ENCODE data around the gene FBXO34. TPM values are rescaled to one million over a fixed set of nuclear protein-coding genes. Genes with fewer than 3 reads are reported as not detected.

The FBXO34 gene
- total and polyA plus RNA-seq, 10 of the 15 experiments (the other 5 are each of a cell fraction or from before 2014, with no cell fraction given), result 5.6 to 22.8 (median 17.6) TPM

DNA sequence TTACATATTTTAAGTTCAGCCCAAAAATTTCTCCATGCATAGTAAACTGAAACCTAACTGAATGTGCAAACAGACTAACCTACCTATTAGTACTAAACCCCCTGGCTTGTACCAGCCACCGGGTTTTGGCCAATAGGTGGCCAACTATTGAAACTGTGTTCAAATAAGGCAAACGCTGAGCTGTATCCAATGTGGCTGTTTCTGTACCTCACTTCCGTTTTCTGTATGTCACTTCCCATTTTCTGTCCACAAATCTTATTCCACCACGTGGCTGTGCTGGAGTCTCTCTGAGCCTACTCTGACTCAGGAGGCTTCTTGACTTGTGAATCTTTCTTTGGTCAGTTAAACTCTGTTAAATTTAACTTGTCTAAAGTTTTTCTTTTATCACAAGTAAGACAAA, 6.0 kb upstream of the FBXO34 start (continued):
- TF ChIP-seq, protein P1, sequence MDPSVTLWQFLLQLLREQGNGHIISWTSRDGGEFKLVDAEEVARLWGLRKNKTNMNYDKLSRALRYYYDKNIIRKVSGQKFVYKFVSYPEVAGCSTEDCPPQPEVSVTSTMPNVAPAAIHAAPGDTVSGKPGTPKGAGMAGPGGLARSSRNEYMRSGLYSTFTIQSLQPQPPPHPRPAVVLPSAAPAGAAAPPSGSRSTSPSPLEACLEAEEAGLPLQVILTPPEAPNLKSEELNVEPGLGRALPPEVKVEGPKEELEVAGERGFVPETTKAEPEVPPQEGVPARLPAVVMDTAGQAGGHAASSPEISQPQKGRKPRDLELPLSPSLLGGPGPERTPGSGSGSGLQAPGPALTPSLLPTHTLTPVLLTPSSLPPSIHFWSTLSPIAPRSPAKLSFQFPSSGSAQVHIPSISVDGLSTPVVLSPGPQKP (IDR thresholded peaks at IDR 0.05; ENCODE audit: low read depth, low read length), result no peak

DNA sequence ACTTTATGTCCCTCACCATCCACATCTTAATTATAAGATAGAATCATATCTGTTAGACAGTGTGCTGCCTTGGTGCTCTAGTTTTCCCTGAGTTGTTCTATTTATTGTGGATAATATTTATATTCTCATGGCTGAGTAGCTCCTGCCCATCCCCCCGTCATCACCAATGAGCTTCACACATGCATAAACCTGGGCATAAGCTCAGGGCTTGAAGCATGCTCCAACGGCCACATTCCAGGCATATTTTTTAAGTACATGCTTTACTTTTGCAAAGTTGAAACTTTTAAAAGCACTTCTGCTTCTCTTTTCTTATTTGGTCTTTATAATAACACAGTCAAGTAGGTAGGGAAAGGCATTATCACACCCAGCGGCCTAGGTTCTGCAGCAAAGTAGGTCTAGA, 3.4 kb upstream of the FBXO34 start:
- H2AFZ ChIP-seq (ENCODE audit: control insufficient read depth, low read depth, low read length), result no peak overlapping the region
- FAIRE-seq, result no peak
- H3K36me3 ChIP-seq (ENCODE audit: control insufficient read depth in 2 of 2, insufficient read depth in 2 of 2, low read length in 1 of 2), result no peaks in the 10 kb centered on the region
- no TSS peak for BruUV-seq (replicated peaks)
- in situ Hi-C loops (cut with MboI) (no loop called here), intact Hi-C loops (cut with micrococcal nuclease; ENCODE audit: unreplicated experiment) (no loop called here)
- ATAC-seq, result no peak
- ChIA-PET CTCF (interaction anchor here (0.7 to 1.3 kb wide), 2 partner anchors 87 to 178 kb away, joined by 6 to 7 read pairs; no protein-coding TSS in a partner anchor), RAD21 (ENCODE audit: unreplicated experiment) (interaction anchor here (1.3 kb wide), 1 partner anchor 86 kb away, joined by 7 read pairs; no protein-coding TSS in a partner anchor), POLR2A (interaction anchor here (0.7 kb wide), 1 partner anchor 16 kb away, joined by 4 read pairs; no protein-coding TSS in a partner anchor), SMC1A (ENCODE audit: uncharacterized antibody, unreplicated experiment) (no interaction called here)
- peaks cover 6% of the 10 kb centered on the region for H3K9me3 ChIP-seq (replicated peaks; ENCODE audit: control insufficient read depth, insufficient read depth, low read length)
- no peak for DNase-seq (ENCODE audit: low read depth, low spot score)
- WGBS (ENCODE audit: insufficient coverage, insufficient replicate concordance, low lambda C conversion rate, missing lambda C conversion rate), result 46% methylated on average over 3 of the region's 3 CpGs
- H3K79me2 ChIP-seq (ENCODE audit: control insufficient read depth, insufficient read depth, low read length), result peaks cover 15% of the 10 kb centered on the region
- no peak overlapping the region for H3K4me2 ChIP-seq (ENCODE audit: control insufficient read depth, insufficient read depth)
- no peak for TF ChIP-seq WRNIP1 (IDR thresholded peaks at IDR 0.05; ENCODE audit: borderline replicate concordance, low read depth, low read length)
- TF ChIP-seq ZNF274 (IDR thresholded peaks at IDR 0.05; ENCODE audit: insufficient read depth, insufficient read length), result no peak
- no peak for TF ChIP-seq BMI1 (IDR thresholded peaks at IDR 0.05; ENCODE audit: borderline replicate concordance)
- TF ChIP-seq, protein P2, sequence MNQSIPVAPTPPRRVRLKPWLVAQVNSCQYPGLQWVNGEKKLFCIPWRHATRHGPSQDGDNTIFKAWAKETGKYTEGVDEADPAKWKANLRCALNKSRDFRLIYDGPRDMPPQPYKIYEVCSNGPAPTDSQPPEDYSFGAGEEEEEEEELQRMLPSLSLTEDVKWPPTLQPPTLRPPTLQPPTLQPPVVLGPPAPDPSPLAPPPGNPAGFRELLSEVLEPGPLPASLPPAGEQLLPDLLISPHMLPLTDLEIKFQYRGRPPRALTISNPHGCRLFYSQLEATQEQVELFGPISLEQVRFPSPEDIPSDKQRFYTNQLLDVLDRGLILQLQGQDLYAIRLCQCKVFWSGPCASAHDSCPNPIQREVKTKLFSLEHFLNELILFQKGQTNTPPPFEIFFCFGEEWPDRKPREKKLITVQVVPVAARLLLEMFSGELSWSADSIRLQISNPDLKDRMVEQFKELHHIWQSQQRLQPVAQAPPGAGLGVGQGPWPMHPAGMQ (IDR thresholded peaks at IDR 0.05; ENCODE audit: borderline replicate concordance), result no peak
- TF ChIP-seq NFYA (IDR thresholded peaks at IDR 0.05; ENCODE audit: borderline replicate concordance, low read depth, low read length), result no peak
- H3K9ac ChIP-seq (ENCODE audit: control insufficient read depth, insufficient read depth, low read length), result no peak overlapping the region
- no peak overlapping the region for H3K4me3 ChIP-seq
- no peaks in the 10 kb centered on the region for H4K20me1 ChIP-seq (ENCODE audit: control insufficient read depth, insufficient read depth)
- H3K27ac ChIP-seq (ENCODE audit: control insufficient read depth, insufficient read depth), result no peak overlapping the region
- no peaks in the 10 kb centered on the region; a peak in 1 of 4 replicates for H3K27me3 ChIP-seq (replicated peaks in 1 of 2; ENCODE audit: control insufficient read depth in 2 of 2, insufficient read depth in 2 of 2, low read length in 1 of 2)
- H3K4me1 ChIP-seq (ENCODE audit: control insufficient read depth, insufficient read depth, low read length), result peaks cover 5% of the 10 kb centered on the region; the same call in 1 of the 2 replicates

Measured in GM12878 (cell line).